SKM-1 (cell line): Measurements from ENCODE around the gene GALNT11.

Experiments
- DNase-seq: peaks from one replicate; lab custom pipeline; 2025; ENCODE audit not compliant: unreplicated experiment; lab: John Stamatoyannopoulos, UW

The GALNT11 gene

GRCh38 chr7:152115021-152115718 is 89.7 kb downstream of the GALNT11 start:
- DNase-seq = no peak

DNA sequence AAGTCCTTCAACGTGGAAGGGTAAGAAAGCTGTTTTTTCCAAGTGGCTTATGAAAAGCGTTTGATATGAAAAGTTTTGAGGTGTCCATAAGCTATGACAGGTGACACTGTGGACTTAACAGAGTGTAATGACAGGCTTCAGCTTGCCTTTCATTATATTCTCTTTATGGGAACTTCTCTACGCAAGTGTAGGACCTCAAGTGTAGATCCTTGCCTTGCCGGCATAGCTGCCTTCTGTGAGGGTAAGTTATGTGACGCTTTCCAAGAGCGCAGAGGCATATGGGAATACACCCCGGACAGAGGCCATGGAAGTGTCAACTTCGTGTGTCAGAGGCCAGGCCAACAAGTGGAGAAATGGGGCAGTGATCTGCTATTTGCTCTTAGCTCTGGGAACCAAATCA is 91.9 kb downstream of the GALNT11 start:
- no peak for DNase-seq

- DNase-seq = no peak
Measured at GRCh38 chr7:152120210-152120609, 94.7 kb downstream of the GALNT11 start.

DNA sequence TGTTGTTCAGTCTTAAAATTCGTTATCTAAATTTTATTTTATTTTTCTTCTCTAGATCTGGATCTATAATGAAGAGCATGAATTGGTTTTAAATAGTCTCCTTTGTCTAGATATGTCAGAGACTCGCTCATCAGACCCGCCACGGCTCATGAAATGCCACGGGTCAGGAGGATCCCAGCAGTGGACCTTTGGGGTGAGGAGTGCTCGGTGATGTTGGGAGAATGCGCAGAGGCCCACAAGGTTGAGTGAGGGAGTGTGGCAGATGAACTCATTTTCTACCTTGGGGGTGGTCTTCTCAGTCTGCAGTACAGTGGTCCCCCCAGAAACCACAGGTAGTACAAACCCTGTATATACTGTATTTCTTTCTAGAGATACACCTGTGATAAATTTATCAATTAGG is 95.3 kb downstream of the GALNT11 start:
- no peak for DNase-seq

- DNase-seq = no peak
Measured at GRCh38 chr7:152121432-152121831, 96.0 kb downstream of the GALNT11 start.

DNA sequence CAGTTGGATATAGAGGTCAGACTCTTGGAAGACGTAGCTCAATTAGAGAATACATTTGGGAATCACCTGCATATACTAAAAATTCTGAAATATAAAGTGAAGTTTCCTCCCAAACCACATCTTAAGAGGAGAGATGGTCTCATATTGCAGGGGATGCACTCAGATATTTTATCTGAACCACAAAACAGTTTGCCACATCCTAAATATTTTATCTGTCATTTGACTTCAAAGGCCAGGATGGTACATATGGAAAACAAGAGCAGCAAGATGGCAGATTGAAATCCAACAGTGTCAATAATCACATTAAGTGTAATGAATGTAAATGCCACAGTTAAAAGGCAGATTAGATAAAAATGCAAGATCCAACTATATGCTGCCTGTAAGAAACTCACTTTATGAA is 97.1 kb downstream of the GALNT11 start:
- no peak for DNase-seq

DNA sequence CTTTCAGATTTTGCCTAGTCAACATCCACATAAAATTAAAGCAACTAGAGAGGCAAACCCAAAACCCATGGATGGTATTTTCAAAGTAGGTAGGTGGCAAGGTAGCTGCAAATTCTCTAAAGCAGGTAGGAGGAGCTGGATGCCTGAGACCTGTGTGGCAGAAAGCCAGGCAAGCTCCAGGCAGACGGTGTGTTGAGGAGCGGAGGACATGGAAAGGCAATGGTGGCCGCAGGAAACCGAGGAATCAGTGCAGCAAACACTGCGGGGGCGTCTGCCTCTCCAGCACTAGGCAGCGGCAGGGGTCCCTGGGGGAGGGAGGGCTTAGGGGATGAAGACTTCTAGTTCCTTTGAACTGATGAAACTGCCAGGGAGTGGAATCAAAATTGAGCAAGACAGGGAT is 101.3 kb downstream of the GALNT11 start:
- DNase-seq = no peak

- DNase-seq = no peak
Measured at GRCh38 chr7:152127229-152127628, 101.8 kb downstream of the GALNT11 start.

GRCh38 chr7:152128252-152128651 is 102.8 kb downstream of the GALNT11 start:
- DNase-seq = no peak

DNA sequence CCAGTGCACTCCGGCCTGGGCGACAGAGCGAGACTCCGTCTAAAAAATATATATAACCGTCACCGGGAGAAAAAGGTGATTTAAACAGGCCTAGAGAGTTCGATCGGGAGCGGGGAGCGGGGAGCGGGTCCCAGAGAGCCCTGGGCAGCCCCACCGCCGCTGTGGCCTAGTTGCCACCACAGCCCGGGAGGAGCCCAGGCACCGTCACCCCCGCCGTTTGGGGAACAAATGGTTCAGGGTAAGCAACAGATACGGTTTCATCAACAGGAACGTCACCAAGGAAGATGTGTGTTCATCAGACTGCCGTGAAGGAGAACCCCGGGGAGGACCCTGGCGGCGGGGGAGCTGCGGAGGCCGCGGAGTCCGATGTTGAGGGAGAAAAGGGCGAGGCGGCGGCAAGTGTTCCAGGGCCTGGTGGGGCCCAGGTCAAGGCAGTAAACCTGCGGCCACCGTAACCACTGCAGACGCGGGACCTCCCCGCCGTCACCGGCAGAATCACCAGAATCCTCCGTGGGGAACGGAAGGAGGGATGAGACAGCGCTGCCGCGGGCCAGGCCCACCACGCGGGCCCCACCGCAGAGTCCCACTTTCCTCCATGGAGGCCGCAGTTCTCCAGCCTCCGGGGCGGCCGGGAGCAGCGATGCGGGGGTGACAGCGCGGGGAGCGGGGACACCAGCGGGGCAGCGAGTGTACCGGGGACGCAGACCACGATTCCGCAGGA is 103.4 kb downstream of the GALNT11 start:
- DNase-seq = no peak

- DNase-seq = no peak
Measured at GRCh38 chr7:152129682-152130081, 104.2 kb downstream of the GALNT11 start.

DNA sequence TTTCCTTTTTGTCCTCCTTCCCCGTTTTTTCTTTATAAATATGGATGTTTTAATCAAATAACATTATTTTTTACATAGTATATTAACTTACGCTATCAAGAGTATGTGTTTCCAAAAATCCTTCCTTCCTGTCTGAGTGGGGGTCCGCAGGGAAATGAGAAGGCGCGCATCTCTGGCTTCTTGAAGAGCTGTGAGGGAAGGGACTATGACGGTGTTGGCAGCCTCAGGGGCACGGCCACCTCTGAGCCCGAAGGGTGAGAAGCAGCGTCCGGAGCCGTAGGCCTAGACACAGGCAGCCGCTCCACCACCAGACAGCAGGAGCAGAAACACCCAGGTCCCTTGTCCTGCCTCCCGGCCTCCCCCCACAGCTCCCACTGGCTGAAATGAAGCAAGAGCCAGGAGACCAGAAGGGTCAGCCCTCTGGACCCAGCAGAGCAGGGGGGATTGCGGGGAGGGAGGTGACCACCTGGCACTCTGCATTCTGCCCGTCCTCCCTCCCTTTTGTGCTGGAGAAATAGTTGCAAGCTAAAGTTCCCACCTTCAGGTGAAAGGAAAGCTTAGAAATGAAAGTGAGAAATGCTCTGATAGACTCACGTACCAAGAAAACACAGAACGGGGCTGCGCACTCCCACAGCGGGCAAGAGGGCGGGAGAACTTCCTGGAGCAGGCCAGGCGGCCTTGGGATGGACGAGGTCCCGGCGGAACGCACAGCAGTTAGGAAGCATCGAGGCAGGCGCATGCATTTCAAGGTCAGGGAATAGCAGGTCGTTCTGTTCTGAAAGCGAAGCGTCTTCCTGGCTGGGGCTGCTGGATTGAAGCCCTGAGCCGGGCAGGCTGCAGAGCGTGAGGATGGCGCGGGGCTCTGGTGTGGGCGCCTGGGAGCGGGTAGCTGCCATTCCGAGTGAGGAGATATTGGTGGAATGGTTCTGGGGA is 105.5 kb downstream of the GALNT11 start:
- no peak for DNase-seq

- DNase-seq = no peak
Measured at GRCh38 chr7:152131981-152132494, 106.6 kb downstream of the GALNT11 start.

DNA sequence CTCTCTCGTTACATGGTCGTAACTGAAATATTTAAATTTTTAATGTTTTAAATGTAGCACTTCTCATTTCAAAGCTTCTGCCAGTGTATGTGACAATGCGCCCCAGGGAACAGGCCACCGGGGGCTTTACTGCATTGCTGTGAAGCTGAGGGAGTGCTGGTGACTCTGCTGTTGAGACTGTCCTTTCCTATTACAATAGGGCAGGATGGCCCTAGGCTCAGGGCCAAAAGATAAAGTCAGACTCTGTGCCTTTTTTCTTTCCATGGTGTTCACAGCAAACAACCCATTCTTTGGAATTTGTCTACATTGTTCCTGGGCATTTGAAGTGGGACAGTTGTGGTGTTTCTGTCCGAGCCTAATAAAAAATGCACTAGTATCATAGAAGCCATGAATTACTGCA is 107.3 kb downstream of the GALNT11 start:
- DNase-seq = no peak

GRCh38 chr7:152133804-152134203 is 108.3 kb downstream of the GALNT11 start:
- no peak for DNase-seq

- no peak for DNase-seq
Measured at GRCh38 chr7:152136686-152137085, 111.2 kb downstream of the GALNT11 start.

GRCh38 chr7:152137476-152138025 is 112.1 kb downstream of the GALNT11 start:
- DNase-seq = no peak

DNA sequence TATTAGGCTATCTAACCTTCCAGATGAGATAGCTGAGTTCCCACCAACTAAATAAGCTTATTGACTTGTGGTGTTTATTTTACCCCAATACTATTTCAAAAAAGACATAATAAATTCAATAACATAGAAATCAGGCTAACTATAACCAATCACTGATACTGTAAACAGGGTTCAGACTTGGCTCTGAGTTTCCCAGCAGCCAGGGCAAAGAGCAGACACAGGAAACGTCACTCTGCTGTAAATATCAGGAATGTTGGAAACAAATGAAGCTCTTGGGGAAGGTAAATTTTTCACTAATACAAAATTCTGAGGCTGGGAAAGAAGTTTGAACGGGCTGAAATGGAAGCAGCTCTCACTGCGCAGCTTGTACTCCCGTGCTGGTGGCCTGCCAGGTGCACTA is 114.6 kb downstream of the GALNT11 start:
- DNase-seq = no peak

- DNase-seq = no peak
Measured at GRCh38 chr7:152140560-152140959, 115.1 kb downstream of the GALNT11 start.

- no peak for DNase-seq
Measured at GRCh38 chr7:152142976-152143595, 117.6 kb downstream of the GALNT11 start.
